GM21717 (cell line): Measurements from ENCODE around the gene DHDH.

ENCODE experiments used
- ATAC-seq: cut with Tn5 transposase; IDR thresholded peaks from one replicate; pipeline ENCODE4 v1.9.1; 2021; ENCODE audit warnings: mild to moderate bottlenecking, moderate library complexity; ENCODE audit not compliant: unreplicated experiment

DHDH gene

DNA sequence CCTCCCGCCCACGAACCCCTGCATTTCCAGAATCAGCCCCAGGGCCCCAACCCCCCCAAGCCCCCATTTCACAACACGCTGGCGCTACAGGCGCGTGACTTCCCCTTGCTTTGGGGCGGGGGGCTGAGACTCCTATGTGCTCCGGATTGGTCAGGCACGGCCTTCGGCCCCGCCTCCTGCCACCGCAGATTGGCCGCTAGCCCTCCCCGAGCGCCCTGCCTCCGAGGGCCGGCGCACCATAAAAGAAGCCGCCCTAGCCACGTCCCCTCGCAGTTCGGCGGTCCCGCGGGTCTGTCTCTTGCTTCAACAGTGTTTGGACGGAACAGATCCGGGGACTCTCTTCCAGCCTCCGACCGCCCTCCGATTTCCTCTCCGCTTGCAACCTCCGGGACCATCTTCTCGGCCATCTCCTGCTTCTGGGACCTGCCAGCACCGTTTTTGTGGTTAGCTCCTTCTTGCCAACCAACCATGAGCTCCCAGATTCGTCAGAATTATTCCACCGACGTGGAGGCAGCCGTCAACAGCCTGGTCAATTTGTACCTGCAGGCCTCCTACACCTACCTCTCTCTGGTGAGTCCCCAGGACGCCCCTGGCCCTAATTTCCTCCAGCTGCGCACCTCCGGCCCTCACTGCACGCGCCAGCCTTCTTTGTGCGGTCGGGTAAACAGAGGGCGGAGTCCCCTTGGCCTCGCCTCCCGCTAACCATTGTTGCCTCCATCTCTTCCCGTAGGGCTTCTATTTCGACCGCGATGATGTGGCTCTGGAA, 31.7 kb downstream of the DHDH start, which contains the start of gene FTL:
Gene FTL (plus strand): TSS at position 270 of the 766 bp plus-strand sequence. CDS start 199 bp downstream, at position 469.
- peak; percentile 44 for ATAC-seq

DNA sequence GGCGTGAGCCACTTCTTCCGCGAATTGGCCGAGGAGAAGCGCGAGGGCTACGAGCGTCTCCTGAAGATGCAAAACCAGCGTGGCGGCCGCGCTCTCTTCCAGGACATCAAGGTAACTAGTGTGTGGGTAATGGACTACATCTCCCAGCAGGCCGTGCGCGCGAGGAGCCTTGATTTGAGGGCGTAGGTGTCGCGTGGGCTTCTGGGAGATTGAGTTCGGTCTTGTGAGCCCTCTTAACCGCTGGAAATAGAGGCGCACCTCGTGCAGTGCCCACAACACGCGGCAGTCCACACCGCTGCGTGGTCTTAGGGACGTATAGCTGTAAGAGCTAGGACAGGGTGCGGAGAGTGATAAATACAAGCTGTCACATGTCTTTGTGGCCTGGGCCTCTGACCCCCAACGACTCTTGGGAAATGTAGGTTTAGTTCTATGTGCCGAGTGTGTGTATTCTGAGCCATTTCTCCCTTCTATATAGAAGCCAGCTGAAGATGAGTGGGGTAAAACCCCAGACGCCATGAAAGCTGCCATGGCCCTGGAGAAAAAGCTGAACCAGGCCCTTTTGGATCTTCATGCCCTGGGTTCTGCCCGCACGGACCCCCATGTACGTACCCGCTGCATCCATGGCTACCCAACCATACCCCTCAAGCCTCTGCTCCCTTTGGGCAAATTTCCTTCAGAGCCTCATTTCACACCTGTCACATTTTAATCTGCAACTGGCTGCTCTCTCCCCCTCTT, 32.5 kb downstream of the DHDH start:
- peak; percentile 14 for ATAC-seq

DNA sequence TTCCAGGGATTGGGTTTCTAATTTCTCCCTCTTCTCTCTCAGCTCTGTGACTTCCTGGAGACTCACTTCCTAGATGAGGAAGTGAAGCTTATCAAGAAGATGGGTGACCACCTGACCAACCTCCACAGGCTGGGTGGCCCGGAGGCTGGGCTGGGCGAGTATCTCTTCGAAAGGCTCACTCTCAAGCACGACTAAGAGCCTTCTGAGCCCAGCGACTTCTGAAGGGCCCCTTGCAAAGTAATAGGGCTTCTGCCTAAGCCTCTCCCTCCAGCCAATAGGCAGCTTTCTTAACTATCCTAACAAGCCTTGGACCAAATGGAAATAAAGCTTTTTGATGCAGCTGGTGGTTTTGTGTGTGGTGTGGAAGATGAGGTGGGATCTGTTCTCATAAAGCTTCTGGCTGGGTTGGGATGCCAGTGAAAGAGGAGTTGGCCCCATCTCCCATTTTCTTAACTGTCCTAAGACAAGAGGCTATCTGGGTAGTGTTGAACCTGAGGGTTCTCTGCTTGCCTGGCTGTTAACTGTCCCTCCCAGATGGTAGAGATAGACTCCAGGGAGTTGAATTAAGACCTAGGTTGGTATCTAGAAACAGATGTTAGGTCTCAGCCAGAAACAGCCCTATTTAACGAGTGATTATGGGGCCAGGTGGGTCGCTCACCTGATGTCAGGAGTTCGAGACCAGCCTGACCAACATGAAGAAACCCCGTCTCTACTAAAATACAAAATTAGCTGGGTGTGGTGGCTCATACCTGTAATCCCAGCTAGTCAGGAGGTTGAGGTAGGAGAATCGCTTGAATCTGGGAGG, 33.2 kb downstream of the DHDH start:
- ATAC-seq = no peak

DNA sequence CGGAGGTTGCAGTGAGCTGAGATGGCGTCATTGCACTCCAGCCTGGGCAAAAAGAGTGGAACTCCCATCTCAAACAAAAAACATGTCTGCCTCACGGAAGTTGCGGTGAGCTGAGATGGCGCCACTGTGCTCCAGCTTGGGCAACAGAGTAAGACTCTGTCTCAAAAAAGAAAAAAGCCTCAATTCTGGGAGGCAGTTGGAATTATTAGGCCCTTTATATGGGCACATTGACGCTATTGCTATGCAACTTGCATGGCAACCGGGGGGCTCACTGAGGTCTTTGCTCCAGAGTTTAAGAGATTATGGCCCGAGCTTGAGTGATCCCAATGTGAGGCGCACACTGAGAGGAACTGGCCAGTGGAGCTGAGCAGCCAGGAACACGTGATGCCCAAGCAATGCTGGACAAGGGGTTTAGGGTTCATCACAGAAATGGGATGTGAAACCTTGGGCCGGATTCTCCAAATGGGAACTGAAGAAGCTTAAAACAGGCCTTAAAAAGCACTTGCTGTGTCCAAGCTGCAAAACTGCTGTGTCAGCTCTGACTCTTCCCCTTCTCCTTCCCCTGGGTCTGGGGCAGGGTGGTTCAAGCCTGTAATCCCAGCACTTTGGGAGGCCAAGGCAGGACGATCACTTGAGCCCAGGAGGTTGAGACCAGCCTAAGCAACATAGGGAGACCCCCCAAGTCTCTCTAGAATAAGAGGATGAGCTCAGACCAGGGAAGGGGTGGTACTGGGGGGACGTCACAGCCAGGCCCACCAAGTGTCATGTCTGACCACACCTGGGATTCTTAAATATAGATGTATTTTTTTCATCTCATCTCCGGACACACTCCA, 34.1 kb downstream of the DHDH start:
- ATAC-seq = no peak

DNA sequence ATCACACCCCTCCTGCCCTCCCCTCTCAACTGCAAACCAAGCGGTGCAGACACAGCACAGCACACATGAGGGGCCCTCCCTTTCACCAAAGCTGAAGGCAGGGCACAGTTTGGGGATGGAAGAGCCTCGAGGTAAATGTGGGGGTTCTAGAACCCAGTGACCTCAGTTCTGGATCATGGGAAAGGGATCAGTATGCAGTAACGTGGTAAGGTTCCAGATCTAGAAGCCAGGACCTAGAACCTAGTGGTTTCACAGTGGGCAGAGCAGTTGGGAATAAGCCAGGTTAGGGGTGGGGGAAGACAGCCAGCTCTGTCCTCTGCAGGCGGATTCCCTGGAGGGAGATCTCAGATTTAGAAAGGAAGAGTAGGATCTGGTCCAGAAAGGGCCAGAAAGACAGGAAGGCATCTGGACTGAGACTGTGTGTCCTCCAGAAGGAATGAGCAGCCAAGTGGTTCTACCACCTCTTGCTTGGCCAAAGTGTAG, 34.7 kb downstream of the DHDH start:
- ATAC-seq = no peak

DNA sequence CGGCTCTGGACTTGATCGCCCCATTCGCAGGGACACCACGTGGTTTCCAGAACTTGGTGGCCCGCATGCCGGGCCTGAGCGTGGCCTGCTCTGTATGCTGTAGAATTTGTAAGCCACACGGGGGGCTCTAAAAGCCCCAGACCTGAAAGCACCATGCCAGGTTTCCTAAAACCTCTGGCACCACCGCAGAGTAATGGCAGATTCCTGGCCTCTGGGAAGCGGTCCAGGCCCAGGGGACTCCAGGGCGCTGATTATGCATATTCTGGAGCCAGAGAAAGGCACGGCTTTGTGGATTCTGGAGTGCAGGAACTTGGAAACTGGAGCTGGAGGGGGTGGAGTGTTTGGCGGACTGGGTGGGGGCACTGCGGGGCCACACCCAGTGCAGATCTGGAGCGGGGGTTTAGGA, 35.3 kb downstream of the DHDH start:
- ATAC-seq = no peak

DNA sequence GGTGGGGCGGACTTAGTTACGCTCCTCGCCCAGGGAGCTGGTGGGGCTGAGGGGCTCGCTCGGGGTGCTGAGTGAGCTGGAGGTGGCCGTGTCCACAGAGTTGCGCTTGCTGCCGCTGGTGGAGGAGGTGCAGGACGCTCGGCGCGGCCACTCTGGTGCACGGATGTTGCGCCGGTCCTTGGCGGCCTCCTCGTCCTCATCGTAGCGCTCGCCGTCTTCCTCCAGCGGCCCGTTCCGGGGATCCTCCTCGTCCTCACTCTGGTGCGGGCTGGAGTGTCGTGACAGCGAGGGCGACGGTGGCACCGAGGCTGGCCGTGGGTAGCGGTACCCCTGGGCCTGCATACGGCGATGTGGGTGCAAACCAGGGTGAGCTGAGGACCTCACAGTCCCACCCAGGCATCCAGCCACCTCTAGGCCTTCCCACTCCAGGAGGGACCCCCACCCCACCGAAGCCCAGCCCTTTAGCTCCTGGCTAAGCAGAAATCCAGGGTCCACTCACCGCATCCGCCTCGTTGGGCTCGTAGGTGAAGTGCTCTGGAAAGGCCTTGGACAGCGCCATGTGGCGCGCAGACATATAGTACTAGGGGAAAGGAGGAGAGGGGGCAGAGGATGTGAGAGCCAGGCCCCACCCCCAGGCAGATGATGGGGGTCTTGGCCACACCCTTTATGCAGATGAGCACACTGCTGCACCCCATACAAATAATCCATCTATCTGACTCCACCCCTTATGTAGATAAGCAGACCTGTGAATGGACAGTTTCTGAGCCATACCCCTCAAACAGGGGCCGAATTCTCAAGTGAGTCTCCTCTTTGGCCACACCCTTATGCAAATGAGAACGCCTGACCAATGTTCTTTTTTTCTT, 36.0 kb downstream of the DHDH start:
- no peak for ATAC-seq

DNA sequence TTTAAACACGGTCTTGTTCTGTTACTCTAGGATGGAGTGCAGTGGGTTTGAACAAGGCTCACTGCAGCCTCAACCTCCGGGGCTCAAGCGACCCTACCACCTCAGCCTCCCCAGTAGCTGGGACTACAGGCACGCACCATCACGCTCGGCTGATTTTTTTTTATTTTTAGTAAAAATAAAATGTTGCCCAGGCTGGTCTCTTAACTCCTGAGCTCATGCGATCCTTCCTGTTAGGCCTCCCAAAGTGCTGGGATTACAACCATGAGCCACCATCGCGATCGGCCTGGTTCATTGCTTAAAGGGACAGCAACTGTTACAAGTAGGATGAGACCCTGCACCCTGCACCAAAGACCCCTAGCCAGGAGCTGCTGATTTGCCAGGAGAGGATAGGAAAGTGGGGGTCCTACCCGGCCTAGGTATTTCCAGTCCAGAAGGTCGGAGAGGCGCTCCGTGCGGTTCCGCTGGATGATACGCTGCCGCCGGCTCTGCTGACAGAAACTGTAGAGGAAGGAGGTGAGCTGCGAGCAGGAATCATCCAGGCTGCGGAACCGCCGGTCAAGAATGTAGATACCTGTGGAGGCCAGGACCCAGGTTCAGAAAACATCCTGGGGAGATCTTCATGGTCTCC, 36.8 kb downstream of the DHDH start:
- no peak for ATAC-seq

DNA sequence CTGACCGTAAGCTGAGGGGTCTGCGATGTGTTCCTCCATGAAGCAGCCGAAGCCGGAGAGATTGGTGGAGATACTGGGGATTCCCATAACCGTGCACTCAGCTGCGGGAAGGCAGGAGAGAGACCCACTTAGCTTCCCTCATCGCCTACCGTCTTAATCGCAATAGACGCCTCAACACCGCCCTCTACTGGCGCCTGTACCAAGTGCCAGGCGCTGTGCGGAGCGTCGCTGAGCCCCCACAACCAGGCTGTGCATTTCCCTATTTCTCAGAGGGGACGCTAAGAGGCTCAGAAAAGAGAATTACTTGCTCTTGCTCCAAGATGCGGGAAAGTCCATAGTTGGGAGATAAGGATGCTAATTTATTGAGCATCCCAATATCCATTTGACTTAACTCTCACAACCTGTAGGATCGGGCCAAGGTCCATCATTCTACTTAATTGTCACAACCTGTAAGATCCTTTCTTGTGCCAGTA, 37.5 kb downstream of the DHDH start:
- ATAC-seq = no peak

DNA sequence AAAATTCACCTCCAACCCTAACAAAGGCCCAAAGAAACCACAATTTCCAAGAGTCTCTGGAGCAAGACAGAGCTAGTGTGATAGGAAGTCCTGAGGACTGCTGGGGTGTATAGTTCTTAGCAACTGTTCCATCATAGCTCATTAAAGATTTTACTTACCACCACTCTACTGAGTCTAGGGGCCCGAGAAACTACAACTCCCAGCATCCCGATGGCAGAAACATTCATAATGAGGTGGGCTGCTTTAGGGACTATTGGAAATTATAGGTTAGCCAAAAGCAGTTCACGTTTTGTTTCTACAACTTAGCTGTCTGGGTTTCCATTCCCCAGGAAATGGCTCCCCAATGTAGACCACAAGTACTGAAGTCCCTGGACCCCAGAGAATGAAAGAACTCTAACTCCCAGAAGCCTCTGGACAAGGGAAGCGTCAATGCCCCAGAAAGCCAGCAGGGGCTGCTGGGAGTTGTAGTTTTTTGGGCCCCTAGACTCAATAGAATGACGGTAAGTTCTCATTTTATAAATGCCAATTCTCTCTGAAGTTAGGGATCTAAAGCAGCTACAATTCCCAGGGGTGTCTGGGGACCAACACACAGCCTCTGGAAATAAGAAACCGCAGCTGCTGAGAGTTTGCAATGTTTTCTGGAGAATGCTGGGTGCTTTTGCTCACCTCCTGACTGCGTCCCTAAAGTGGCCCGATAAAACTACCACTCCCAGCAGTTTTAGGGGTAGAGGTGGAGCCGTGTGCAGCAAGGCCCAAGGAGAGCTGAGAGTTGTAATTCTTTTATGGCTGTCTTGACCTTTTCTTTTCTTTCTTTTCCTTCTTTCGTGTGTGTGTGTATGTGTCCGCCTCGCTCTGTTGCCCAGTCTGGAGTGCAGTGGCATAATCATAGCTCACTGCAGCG, 42.7 kb downstream of the DHDH start:
- no peak for ATAC-seq

DNA sequence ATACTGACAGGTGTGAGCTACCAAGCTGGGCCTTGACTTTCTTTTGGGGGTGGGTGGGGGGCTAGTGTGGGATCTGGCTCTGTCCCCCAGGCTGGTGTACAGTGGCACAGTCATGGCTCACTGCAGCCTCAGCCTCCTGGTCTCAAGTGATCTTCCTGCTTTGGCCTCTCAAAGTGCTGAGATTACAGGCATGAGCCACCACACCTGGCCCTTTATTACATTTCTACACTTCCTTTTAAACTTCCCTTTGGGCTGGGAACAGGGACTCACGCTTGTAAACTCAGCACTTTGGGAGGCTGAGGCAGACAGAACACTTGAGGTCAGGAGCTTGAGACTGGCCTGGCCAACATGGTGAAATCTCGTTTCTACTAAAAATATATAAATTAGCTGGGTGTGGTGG, 43.6 kb downstream of the DHDH start:
- ATAC-seq = no peak

DNA sequence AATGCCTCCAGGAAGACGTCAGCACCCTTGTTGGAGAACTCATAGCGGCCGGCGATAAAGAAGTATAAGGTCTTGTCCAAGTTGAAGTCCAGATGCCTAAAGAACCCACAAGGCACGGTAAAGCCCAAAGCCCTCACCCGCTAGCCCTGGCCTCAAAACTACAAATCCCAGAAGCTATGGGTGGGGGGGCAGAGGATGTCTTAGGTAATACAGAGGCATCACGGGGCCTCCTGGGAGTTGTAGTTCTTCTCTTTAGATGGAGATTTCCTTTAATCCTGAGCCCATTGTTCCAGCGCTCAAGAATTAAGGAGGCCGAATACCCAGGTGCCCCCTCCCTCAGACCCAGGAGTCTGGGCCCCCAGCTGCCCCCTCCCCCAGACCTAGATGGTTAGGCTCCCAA, 48.8 kb downstream of the DHDH start:
- ATAC-seq = no peak

DNA sequence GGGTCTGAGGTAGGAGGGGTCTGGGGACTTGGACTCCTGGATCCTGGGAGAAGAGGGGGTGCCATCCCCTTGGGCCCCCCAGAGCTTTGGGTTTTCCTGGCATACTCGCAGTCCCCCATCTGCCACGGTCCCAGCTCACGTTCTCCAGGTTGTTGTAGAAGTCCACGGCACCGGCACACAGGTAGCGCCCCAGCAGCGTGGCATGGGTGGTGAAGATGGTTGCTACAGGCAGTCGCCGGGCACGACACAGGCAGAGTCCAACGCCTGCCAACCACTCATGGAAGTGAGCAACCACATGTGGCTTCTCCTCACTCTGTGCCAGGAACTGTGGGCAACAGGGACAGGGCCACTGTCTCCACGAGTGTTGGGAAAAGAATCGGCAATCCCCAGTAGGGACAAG, 52.2 kb downstream of the DHDH start:
- ATAC-seq = no peak

DNA sequence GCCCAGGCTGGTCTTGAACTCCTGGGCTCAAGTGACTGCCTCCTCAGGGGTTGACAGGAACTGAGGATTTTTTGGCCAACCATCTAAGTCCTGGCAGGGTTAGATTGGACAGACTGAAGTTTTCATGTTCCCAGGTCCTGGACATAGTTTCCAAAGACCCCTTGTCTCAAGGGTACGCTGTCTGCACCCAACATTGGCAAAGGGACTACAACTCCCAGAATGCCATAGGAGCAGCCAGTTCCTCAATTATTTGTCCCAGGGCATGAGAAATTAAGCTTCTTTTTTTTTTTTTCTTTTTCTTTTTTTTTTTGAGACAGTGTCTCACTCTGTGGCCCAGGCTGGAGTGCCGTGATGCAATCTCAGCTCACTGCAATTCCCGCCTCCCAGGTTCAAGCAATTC, 52.7 kb downstream of the DHDH start:
- no peak for ATAC-seq

DNA sequence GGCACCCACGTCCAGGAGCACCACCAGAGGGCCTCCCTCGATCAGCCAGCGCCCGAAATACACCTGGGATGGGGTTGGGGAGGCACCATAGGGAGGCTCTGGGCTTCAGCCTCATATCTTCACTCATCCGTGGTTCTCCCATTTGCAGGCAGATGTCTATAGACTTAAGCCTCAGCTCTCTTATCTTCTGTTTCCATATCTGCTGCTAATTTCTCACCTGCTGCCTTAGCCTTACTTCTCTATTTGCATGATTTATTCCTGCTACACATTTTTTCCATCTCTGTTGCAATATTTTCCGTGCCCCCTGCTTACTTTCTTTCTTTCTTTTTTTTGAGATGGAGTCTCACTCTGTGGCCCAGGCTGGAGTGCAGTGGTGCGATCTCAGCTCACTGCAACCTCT, 53.8 kb downstream of the DHDH start:
- no peak for ATAC-seq

DNA sequence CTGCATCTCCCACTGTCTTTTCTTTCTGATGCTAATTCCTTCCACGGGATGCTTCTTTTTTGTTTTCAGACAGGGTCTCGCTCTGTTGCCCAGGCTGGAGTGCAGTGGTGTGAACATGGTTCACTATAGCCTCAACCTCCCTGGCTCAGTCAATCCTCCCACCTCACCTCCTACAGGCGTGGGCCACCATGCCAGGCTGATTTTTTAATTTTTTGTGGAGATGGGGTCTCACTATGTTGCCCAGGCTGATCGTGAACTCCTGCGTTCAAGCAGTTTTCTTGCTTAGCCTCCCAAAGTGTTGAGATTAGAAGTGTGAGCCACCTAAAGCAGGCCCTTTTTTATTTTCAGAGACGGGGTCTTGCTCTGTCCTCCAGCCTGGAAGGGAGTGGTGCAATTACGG, 54.8 kb downstream of the DHDH start:
- ATAC-seq = no peak

DNA sequence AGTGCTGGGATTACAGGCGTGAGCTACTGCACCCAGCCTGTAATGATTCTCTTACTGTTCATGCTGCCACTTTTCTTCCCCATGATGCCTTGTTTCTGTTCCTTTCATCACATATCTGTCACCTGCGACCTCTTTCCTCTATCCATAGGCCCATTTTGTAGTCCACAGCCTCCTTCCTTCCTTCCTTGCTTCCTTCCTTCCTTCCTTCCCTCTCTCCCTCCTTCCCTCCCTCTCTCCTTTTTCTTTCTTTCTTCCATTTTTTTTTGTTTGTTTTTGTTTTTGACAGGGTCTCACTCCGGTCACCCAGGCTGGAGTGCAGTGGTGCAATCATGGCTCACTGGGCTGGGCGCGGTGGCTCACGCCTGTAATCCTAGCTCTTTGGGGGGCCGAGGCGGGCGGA, 55.4 kb downstream of the DHDH start:
- ATAC-seq = no peak

DNA sequence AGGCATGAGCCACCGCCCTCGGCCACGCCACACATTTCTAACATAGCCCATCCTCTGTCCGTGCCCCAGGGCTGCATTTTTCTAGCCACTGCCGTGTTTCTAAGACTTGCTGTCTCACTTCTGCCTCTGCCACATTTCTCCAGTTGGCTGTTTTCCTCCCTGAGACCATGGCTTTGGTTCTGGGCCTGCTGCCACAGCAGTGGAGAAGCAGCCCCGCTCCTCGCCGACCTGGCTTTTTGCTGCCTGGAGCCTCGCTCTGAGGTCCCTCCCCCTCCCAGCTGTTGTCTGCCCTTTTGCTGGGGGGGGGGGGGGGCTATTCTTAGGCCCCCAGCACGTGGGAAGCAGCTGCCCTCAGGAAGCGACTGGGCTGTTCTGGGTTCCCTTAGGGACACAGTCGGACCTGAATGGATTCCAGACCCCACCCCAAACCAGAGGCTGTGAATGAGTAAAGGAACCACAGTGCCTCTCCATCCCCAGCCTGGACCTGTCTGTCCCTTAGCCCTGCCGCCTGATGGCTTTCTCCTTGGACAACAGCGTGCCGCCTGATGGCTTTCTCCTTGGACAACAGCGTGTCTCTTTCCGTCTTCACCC, 56.3 kb downstream of the DHDH start:
- no peak for ATAC-seq
